Keratinocyte (primary cell): ENCODE results near the gene B4GAT1. TPM values are rescaled to one million over a fixed set of nuclear protein-coding genes. Genes with fewer than 3 reads are reported as not detected.

Experiments used
- DNase-seq: peaks from one replicate; pipeline ENCODE4 v3.0.0-alpha.2; 2011; ENCODE audit warnings: low read depth, missing footprints, low spot score
- FAIRE-seq: peaks from 2 replicates; lab custom pipeline; 2011; peaks lifted over from hg19 to GRCh38; lab: Jason Lieb, UNC
- H2AFZ ChIP-seq: 2 replicates; pipeline ENCODE4 v1.6.0; 2012; ENCODE audit warnings: low read length, control low read depth, inconsistent platforms; ENCODE audit not compliant: control insufficient read depth
- H3K27ac ChIP-seq: 2 replicates; pipeline ENCODE4 v1.5.1; 2011; ENCODE audit warnings: low read length; ENCODE audit not compliant: control insufficient read depth, insufficient read depth
- H3K27me3 ChIP-seq: 3 replicates; pipeline ENCODE4 v1.6.0; 2011; ENCODE audit warnings: low read length; ENCODE audit not compliant: control insufficient read depth, insufficient read depth; ENCODE audit errors: extremely low read depth
- H3K36me3 ChIP-seq, 2 experiments: 2 replicates in 1 of 2; 3 replicates in 1 of 2; pipeline ENCODE4 v1.5.1; 2011; ENCODE audit warnings: low read length in 2 of 2, mild to moderate bottlenecking in 1 of 2; ENCODE audit not compliant: control insufficient read depth in 2 of 2, insufficient read depth in 2 of 2; ENCODE audit errors: extremely low read depth in 1 of 2
- H3K4me1 ChIP-seq: 3 replicates; pipeline ENCODE4 v1.5.1; 2011; ENCODE audit warnings: low read length; ENCODE audit not compliant: control insufficient read depth, insufficient read depth; ENCODE audit errors: extremely low read depth
- H3K4me2 ChIP-seq: 3 replicates; pipeline ENCODE4 v1.6.0; 2011; ENCODE audit warnings: low read depth, low read length; ENCODE audit not compliant: control insufficient read depth, insufficient read depth; ENCODE audit errors: extremely low read depth
- H3K4me3 ChIP-seq, 3 experiments: fragments of 200-600 bp in 1 of 3; sonication (generic) in 1 of 3; 2 replicates in 2 of 3; 3 replicates in 1 of 3; pipeline ENCODE4 v1.5.1; 2011 to 2016; ENCODE audit warnings: low read length in 3 of 3, mild to moderate bottlenecking in 3 of 3, control low read depth in 2 of 3, inconsistent platforms in 1 of 3, low read depth in 1 of 3, mixed read lengths in 1 of 3, mixed run types in 1 of 3, moderate library complexity in 1 of 3; ENCODE audit not compliant: control insufficient read depth in 2 of 3, insufficient read depth in 2 of 3; ENCODE audit errors: extremely low read depth in 1 of 3
- H3K79me2 ChIP-seq: 2 replicates; pipeline ENCODE4 v1.6.0; 2012; ENCODE audit warnings: low read length; ENCODE audit not compliant: control insufficient read depth, insufficient read depth
- H3K9ac ChIP-seq: 3 replicates; pipeline ENCODE4 v1.6.0; 2011; ENCODE audit warnings: low read length; ENCODE audit not compliant: control insufficient read depth, insufficient read depth; ENCODE audit errors: extremely low read depth
- H3K9me1 ChIP-seq: 3 replicates; pipeline ENCODE4 v1.6.0; 2011; ENCODE audit warnings: low read length; ENCODE audit not compliant: control insufficient read depth, insufficient read depth; ENCODE audit errors: extremely low read depth
- H3K9me3 ChIP-seq: 2 replicates; pipeline ENCODE4 v1.5.1; 2012; ENCODE audit warnings: low read depth, low read length; ENCODE audit not compliant: control insufficient read depth
- H4K20me1 ChIP-seq: 3 replicates; pipeline ENCODE4 v1.6.0; 2011; ENCODE audit warnings: low read length; ENCODE audit not compliant: control insufficient read depth, insufficient read depth; ENCODE audit errors: extremely low read depth
- CTCF ChIP-seq, 3 experiments: IDR thresholded peaks in 1 of 3; conservative IDR thresholded peaks in 1 of 3; optimal IDR thresholded peaks in 1 of 3; 2 replicates in 2 of 3; 3 replicates in 1 of 3; pipeline versions ENCODE3 to v1.5.1; 2011; ENCODE audit warnings: low read length in 3 of 3, mild to moderate bottlenecking in 3 of 3, moderate library complexity in 2 of 3, control low read depth in 1 of 3, inconsistent platforms in 1 of 3; ENCODE audit not compliant: insufficient read depth in 2 of 3; ENCODE audit errors: extremely low read depth in 1 of 3
- EZH2 ChIP-seq: IDR thresholded peaks from one replicate; pipeline ENCODE4 v1.6.1; 2012; ENCODE audit warnings: inconsistent platforms, mild to moderate bottlenecking, low read length, moderate library complexity
- dilution Hi-C: fragments of 300-500 bp; cut with MboI; formaldehyde crosslinking; loops from one replicate; pipeline ENCODE4 v1.7.0; 2020; ENCODE audit warnings: low sequenced_read_pairs; ENCODE audit not compliant: extremely low pct_ligation_motif_present
- polyA plus RNA-seq, 5 experiments: library from polyadenylated mRNA; depleted of rRNA in 3 of 5; stranded (reverse) in 3 of 5; stranded (forward) in 1 of 5; unstranded in 1 of 5; fragments of >200 nt; gene quantifications; 1 replicate in 1 of 5; 2 replicates in 3 of 5; 3 replicates in 1 of 5; pipeline versions ENCODE4 v1.2.1 to v1.2.3, GENCODE V29; 2011 to 2012; ENCODE audit warnings: missing spikeins in 2 of 5, low read depth in 1 of 5, low replicate concordance in 1 of 5

B4GAT1 gene
- polyA plus RNA-seq, 1 donor (not counting 4 experiments of a cell fraction or from before 2014, with no cell fraction given) = 5.2 TPM

GRCh38 chr11:66345316-66345649 is 2.1 kb downstream of the B4GAT1 start:
- H3K4me1 ChIP-seq = peaks cover 31% of the 10 kb centered on the region
- H3K27ac ChIP-seq = peak overlapping the region; percentile 79
- peak overlapping the region; percentile 89 for H3K9ac ChIP-seq
- DNase-seq (no peak), FAIRE-seq (no peak)
- TF ChIP-seq EZH2 = no peak
- no peak for TF ChIP-seq CTCF (optimal IDR thresholded peaks at IDR 0.05 in 1 of 3, IDR thresholded peaks at IDR 0.05 in 1 of 3, conservative IDR thresholded peaks at IDR 0.05 in 1 of 3; ENCODE audit: extremely low read depth in 1 of 3, insufficient read depth in 2 of 3, low read length in 3 of 3)
- peak overlapping the region; percentile 70 to 95 (median 91) for H3K4me3 ChIP-seq
- no peaks in the 10 kb centered on the region for H3K27me3 ChIP-seq
- H3K36me3 ChIP-seq = peaks cover 12 to 13% of the 10 kb centered on the region in 2 experiments
- H3K9me1 ChIP-seq = no peaks in the 10 kb centered on the region
- dilution Hi-C loops = no loop called here
- peak overlapping the region; percentile 96 for H3K4me2 ChIP-seq
- H4K20me1 ChIP-seq = no peaks in the 10 kb centered on the region
- peak overlapping the region; percentile 86 for H2AFZ ChIP-seq
- peaks cover 33% of the 10 kb centered on the region for H3K79me2 ChIP-seq
- no peaks in the 10 kb centered on the region for H3K9me3 ChIP-seq

- no peaks in the 10 kb centered on the region for H3K27me3 ChIP-seq
- peaks cover 17% of the 10 kb centered on the region in 2 experiments for H3K36me3 ChIP-seq
- DNase-seq (no peak), FAIRE-seq (peak; percentile 49)
- H3K4me2 ChIP-seq = peak within 1 kb of the TSS; percentile 96
- peak within 1 kb of the TSS; percentile 86 for H2AFZ ChIP-seq
- dilution Hi-C loops = no loop called here
- no peaks in the 10 kb centered on the region for H4K20me1 ChIP-seq
- no peaks in the 10 kb centered on the region for H3K9me1 ChIP-seq
- no peaks in the 10 kb centered on the region for H3K9me3 ChIP-seq
- H3K79me2 ChIP-seq = peaks cover 33% of the 10 kb centered on the region
- TF ChIP-seq CTCF (optimal IDR thresholded peaks at IDR 0.05 in 1 of 3, IDR thresholded peaks at IDR 0.05 in 1 of 3, conservative IDR thresholded peaks at IDR 0.05 in 1 of 3; ENCODE audit: extremely low read depth in 1 of 3, insufficient read depth in 2 of 3, low read length in 3 of 3) = peak in 2 of 3 experiments; percentile 22 to 43
- TF ChIP-seq EZH2 = no peak
- peak within 1 kb of the TSS; percentile 79 for H3K27ac ChIP-seq
- peak within 1 kb of the TSS; percentile 89 for H3K9ac ChIP-seq
- H3K4me1 ChIP-seq = peaks cover 31% of the 10 kb centered on the region
- H3K4me3 ChIP-seq = peak within 1 kb of the TSS; percentile 70 to 95 (median 91)
Measured at GRCh38 chr11:66344550-66345315, 2.7 kb downstream of the B4GAT1 start, which contains the start of gene BRMS1. Gene BRMS1, minus strand, starts transcription at chr11:66345104. Its CDS starts 2,870 bp downstream, at chr11:66342234.
